Prostate gland (tissue), 2 donors: ENCODE results near the gene PSMB3.

ENCODE experiments used
- POLR2AphosphoS5 ChIP-seq: sonication (generic); formaldehyde crosslinking; IDR thresholded peaks from one replicate; pipeline ENCODE4 v1.6.1; 2017; ENCODE audit warnings: antibody characterized with exemption
- TF ChIP-seq, protein P1 (sequence below), 4 experiments: fragments of 200-600 bp in 2 of 4; fragments of 450-650 bp in 2 of 4; sonication (generic) in 2 of 4; IDR thresholded peaks; 1 replicate in 3 of 4; 2 replicates in 1 of 4; pipeline ENCODE4 v1.5.1; 2016 to 2019; ENCODE audit warnings: antibody characterized with exemption in 4 of 4, mild to moderate bottlenecking in 2 of 4, moderate library complexity in 2 of 4

GRCh38 chr17:38706505-38707216 is 45.9 kb upstream of the PSMB3 start:
- TF ChIP-seq, protein P1, sequence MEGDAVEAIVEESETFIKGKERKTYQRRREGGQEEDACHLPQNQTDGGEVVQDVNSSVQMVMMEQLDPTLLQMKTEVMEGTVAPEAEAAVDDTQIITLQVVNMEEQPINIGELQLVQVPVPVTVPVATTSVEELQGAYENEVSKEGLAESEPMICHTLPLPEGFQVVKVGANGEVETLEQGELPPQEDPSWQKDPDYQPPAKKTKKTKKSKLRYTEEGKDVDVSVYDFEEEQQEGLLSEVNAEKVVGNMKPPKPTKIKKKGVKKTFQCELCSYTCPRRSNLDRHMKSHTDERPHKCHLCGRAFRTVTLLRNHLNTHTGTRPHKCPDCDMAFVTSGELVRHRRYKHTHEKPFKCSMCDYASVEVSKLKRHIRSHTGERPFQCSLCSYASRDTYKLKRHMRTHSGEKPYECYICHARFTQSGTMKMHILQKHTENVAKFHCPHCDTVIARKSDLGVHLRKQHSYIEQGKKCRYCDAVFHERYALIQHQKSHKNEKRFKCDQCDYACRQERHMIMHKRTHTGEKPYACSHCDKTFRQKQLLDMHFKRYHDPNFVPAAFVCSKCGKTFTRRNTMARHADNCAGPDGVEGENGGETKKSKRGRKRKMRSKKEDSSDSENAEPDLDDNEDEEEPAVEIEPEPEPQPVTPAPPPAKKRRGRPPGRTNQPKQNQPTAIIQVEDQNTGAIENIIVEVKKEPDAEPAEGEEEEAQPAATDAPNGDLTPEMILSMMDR (IDR thresholded peaks at IDR 0.05): no peak
- no peak for TF ChIP-seq POLR2AphosphoS5
